Endothelial cell of umbilical vein (primary cell): ENCODE results near the gene AJAP1.

Source experiments
- EZH2 ChIP-seq: IDR thresholded peaks from 2 replicates; pipeline ENCODE4 v1.6.1; 2012; ENCODE audit warnings: borderline replicate concordance, low read depth, mild to moderate bottlenecking, moderate library complexity, low read length, inconsistent platforms; ENCODE audit not compliant: severe bottlenecking
- FOS ChIP-seq: IDR thresholded peaks from 2 replicates; pipeline ENCODE4 v1.6.1; 2011; ENCODE audit warnings: mild to moderate bottlenecking, low read length, moderate library complexity, borderline replicate concordance; ENCODE audit not compliant: insufficient read depth
- GATA2 ChIP-seq: IDR thresholded peaks from 2 replicates; pipeline ENCODE4 v1.7.0; 2011; ENCODE audit warnings: low read depth, mild to moderate bottlenecking, moderate library complexity, mixed read lengths, low read length; ENCODE audit not compliant: insufficient read length, insufficient read depth
- JUN ChIP-seq: IDR thresholded peaks from 2 replicates; pipeline ENCODE4 v1.6.1; 2011; ENCODE audit warnings: borderline replicate concordance, low read depth; ENCODE audit not compliant: insufficient read length, insufficient read depth
- MYC ChIP-seq: IDR thresholded peaks from one replicate; pipeline ENCODE4 v1.6.1; 2011; ENCODE audit warnings: mild to moderate bottlenecking, low read depth, low read length
- POLR2A ChIP-seq: IDR thresholded peaks from 2 replicates; pipeline ENCODE4 v1.6.1; 2012; ENCODE audit warnings: low read depth, mild to moderate bottlenecking, control low read depth, low read length
- POLR2AphosphoS5 ChIP-seq: IDR thresholded peaks from 2 replicates; pipeline ENCODE4 v1.6.1; 2012; ENCODE audit warnings: low read depth, mild to moderate bottlenecking, control low read depth, low read length, moderate library complexity; ENCODE audit not compliant: insufficient read depth
- TF ChIP-seq, protein P1 (sequence below), 2 donors: IDR thresholded peaks; 1 replicate in 1 of 2; 2 replicates in 1 of 2; pipeline ENCODE4 v1.5.1; 2011; ENCODE audit warnings: low read length in 2 of 2, mild to moderate bottlenecking in 2 of 2, moderate library complexity in 2 of 2, control low read depth in 1 of 2, inconsistent platforms in 1 of 2, low read depth in 1 of 2; ENCODE audit not compliant: insufficient read depth in 1 of 2; ENCODE audit errors: extremely low read depth in 1 of 2
- TF ChIP-seq, protein P2 (sequence below): IDR thresholded peaks from 2 replicates; pipeline ENCODE4 v1.6.1; 2011; ENCODE audit not compliant: insufficient read depth, insufficient read length

DNA sequence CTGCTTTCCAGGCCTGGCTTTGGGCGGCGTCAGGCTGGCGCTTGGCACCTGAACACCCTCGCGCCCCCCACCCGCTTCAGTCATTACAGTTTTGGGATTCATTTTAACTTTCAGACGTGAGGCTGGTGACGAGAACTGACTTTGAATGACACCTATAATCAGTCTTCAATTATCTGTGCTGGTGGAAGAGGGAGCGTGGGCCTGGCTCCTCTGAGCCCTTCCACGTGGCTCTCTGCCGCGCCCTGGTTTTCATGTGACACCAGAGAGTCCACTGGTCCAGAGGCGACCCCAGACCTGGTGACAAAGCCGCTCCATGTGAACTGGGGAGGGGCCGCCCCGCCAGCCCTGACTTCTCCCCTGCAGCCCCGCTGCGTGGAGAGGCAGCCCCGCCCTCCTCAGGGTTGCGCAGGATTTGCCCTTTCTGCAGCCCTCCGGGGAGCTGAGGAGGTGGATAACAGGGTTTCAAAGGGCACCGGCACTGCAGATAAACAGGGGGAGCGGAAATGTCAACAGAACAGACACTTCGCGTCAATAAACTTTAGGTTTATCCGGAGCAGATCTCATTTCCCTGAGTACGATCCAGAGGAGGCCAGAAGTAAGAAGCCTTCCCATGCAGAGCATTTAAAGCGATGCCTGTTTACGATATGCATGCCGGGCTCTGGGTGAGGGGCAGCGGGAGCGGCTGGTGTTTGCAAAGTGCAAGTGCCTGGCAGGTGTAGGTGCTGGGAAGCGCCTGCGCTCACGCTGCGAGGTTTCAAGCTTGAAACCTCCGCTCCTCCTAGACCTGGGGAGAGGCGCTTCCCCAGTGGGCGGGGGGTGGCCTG is 56.4 kb downstream of the AJAP1 start:
- TF ChIP-seq, protein P1, sequence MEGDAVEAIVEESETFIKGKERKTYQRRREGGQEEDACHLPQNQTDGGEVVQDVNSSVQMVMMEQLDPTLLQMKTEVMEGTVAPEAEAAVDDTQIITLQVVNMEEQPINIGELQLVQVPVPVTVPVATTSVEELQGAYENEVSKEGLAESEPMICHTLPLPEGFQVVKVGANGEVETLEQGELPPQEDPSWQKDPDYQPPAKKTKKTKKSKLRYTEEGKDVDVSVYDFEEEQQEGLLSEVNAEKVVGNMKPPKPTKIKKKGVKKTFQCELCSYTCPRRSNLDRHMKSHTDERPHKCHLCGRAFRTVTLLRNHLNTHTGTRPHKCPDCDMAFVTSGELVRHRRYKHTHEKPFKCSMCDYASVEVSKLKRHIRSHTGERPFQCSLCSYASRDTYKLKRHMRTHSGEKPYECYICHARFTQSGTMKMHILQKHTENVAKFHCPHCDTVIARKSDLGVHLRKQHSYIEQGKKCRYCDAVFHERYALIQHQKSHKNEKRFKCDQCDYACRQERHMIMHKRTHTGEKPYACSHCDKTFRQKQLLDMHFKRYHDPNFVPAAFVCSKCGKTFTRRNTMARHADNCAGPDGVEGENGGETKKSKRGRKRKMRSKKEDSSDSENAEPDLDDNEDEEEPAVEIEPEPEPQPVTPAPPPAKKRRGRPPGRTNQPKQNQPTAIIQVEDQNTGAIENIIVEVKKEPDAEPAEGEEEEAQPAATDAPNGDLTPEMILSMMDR (IDR thresholded peaks at IDR 0.05; ENCODE audit: extremely low read depth in 1 of 2, insufficient read depth in 1 of 2, low read depth in 1 of 2, low read length in 2 of 2): no peak
- TF ChIP-seq EZH2 (no peak), JUN (no peak), POLR2AphosphoS5 (no peak), POLR2A (no peak), GATA2 (no peak), MYC (no peak), FOS (no peak)
- TF ChIP-seq, protein P2, sequence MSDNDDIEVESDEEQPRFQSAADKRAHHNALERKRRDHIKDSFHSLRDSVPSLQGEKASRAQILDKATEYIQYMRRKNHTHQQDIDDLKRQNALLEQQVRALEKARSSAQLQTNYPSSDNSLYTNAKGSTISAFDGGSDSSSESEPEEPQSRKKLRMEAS: no peak
